ENCODE measurements around the gene TSPAN32.
"Not testable (repeated sequence)": the region's sequence is repeated elsewhere in the genome, so short reads cannot be mapped to it uniquely, and the experiment has no call there.

Gene TSPAN32

GRCh38 chr11:2267306-2267850 lies 34.4 kb upstream of the TSPAN32 start:
- no peak for DNase-seq (ENCODE audit: low spot score)

- no peak for DNase-seq (ENCODE audit: low spot score)
These were observed 33.7 kb upstream of the TSPAN32 start for GRCh38 chr11:2267851-2268728.

- DNase-seq (ENCODE audit: low spot score): no peak
These were observed 32.8 kb upstream of the TSPAN32 start for GRCh38 chr11:2268729-2269600.

- no peak for DNase-seq (ENCODE audit: low spot score)
These were observed 32.1 kb upstream of the TSPAN32 start for GRCh38 chr11:2269601-2270321.

GRCh38 chr11:2270322-2271076 lies 31.3 kb upstream of the TSPAN32 start, which contains the start of gene ASCL2:
ASCL2 (minus strand) TSS chr11:2270588; CDS start chr11:2270332, 256 bp downstream.
- no peak for DNase-seq (ENCODE audit: low spot score)

GRCh38 chr11:2271077-2271326 lies 30.8 kb upstream of the TSPAN32 start:
- no peak for DNase-seq (ENCODE audit: low spot score)

GRCh38 chr11:2271327-2272227 lies 30.2 kb upstream of the TSPAN32 start:
- DNase-seq (ENCODE audit: low spot score): no peak

GRCh38 chr11:2272228-2272945 lies 29.4 kb upstream of the TSPAN32 start:
- no peak for DNase-seq (ENCODE audit: low spot score)

GRCh38 chr11:2272946-2273280 lies 28.9 kb upstream of the TSPAN32 start:
- DNase-seq (ENCODE audit: low spot score): no peak

GRCh38 chr11:2273311-2273710 lies 28.5 kb upstream of the TSPAN32 start:
- DNase-seq (ENCODE audit: low spot score): no peak

GRCh38 chr11:2273771-2274170 lies 28.0 kb upstream of the TSPAN32 start:
- DNase-seq (ENCODE audit: low spot score): no peak

- DNase-seq (ENCODE audit: low spot score): no peak
These were observed 26.2 kb upstream of the TSPAN32 start for GRCh38 chr11:2275334-2276279.

GRCh38 chr11:2276280-2277007 lies 25.4 kb upstream of the TSPAN32 start:
- DNase-seq (ENCODE audit: low spot score): no peak

- no peak for DNase-seq (ENCODE audit: low spot score)
These were observed 24.8 kb upstream of the TSPAN32 start for GRCh38 chr11:2277008-2277346.

- DNase-seq (ENCODE audit: low spot score): no peak
These were observed 23.8 kb upstream of the TSPAN32 start for GRCh38 chr11:2277933-2278523.

- no peak for DNase-seq (ENCODE audit: low spot score)
These were observed 21.6 kb upstream of the TSPAN32 start for GRCh38 chr11:2280208-2280607.

GRCh38 chr11:2286350-2286749 lies 15.5 kb upstream of the TSPAN32 start:
- DNase-seq (ENCODE audit: low spot score): not testable (repeated sequence)

- no peak for DNase-seq (ENCODE audit: low spot score)
These were observed 14.7 kb upstream of the TSPAN32 start for GRCh38 chr11:2287091-2287490.
